Measurements from ENCODE around the gene SBF1. TPM values are rescaled to one million over a fixed set of nuclear protein-coding genes. Genes with fewer than 3 reads are reported as not detected.

Gene SBF1, protein sequence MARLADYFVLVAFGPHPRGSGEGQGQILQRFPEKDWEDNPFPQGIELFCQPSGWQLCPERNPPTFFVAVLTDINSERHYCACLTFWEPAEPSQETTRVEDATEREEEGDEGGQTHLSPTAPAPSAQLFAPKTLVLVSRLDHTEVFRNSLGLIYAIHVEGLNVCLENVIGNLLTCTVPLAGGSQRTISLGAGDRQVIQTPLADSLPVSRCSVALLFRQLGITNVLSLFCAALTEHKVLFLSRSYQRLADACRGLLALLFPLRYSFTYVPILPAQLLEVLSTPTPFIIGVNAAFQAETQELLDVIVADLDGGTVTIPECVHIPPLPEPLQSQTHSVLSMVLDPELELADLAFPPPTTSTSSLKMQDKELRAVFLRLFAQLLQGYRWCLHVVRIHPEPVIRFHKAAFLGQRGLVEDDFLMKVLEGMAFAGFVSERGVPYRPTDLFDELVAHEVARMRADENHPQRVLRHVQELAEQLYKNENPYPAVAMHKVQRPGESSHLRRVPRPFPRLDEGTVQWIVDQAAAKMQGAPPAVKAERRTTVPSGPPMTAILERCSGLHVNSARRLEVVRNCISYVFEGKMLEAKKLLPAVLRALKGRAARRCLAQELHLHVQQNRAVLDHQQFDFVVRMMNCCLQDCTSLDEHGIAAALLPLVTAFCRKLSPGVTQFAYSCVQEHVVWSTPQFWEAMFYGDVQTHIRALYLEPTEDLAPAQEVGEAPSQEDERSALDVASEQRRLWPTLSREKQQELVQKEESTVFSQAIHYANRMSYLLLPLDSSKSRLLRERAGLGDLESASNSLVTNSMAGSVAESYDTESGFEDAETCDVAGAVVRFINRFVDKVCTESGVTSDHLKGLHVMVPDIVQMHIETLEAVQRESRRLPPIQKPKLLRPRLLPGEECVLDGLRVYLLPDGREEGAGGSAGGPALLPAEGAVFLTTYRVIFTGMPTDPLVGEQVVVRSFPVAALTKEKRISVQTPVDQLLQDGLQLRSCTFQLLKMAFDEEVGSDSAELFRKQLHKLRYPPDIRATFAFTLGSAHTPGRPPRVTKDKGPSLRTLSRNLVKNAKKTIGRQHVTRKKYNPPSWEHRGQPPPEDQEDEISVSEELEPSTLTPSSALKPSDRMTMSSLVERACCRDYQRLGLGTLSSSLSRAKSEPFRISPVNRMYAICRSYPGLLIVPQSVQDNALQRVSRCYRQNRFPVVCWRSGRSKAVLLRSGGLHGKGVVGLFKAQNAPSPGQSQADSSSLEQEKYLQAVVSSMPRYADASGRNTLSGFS (N-terminal part only)
- total RNA-seq, result 100 to 1,000 TPM; 193 to 318 (median 308) TPM
- 85.2 TPM for total RNA-seq (2013)
- 262 to 853 (median 498) reads per million in 29 experiments for total RNA-seq

DNA sequence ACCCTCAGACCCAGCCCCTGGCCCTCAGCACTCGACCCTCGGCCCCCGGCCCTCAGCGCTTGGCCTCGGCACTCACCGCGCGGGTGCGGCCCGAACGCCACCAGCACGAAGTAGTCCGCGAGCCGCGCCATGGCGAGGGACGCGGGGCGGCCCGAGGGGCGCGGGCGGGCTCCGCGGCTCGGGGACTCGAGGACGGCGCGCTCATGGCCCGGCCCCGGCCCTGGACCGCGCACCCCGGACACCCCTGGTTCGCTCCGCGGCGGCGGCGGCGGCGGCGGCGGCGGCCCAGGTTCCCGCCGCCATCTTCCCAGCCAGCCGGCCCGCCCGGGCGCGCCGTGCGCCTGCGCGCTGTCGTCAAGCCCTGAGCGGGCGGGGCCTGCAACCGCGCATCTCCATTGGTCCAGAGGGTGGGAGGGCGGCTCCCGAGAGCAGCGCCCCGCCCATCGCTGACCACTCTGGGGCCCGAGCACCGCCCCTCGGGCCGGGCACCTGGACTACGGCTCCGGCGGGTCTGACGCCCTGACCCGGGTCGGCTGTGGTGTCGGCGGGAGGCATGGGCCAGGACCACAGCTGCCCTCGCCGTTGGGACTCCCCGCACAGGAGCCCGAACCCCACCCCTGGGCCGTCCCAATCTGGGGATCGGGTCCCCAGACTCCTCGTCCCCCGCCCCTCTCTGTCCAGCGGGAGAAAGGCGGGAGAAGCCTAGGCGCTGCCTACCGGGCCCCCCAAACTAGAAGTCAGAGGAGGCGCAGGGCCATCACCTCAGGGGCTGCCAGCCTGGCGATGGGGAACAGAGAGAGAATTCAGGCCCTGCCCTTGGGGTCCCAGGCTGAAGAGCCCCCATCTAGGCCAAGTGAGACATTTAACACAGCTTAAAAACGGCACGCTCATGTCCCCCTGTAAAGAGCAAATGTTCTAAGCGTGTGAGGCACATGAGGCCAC lies at the start of gene SBF1:
Gene SBF1, minus strand, starts transcription at position 326 of the 942 bp plus-strand sequence. Its CDS starts 195 bp downstream, at position 131.
- CTCF ChIA-PET, result no interaction called here
- 3% methylated on average over 97 of the region's 97 CpGs for WGBS (ENCODE audit: insufficient coverage)
- DNase-seq (peak; percentile 70 to 93 (median 81)), ATAC-seq (replicated peaks in 1 of 4) (peak; percentile 70 to 74 (median 72))
- peaks cover 0 to under 1% of the 10 kb centered on the region in 2 donors for H3K27me3 Mint-ChIP-seq
- H3K4me1 Mint-ChIP-seq, result peaks cover 46 to 51% (median 49%) of the 10 kb centered on the region in 3 donors
- POLR2A ChIA-PET, result no interaction called here
- H3K36me3 ChIP-seq (ENCODE audit: control insufficient read depth in 2 of 2, extremely low read depth in 1 of 2, insufficient read depth in 1 of 2, low read length in 1 of 2), result peaks cover 0 to 3% of the 10 kb centered on the region in 2 donors
- peaks cover 0 to 2% of the 10 kb centered on the region in 2 experiments for H3K27me3 ChIP-seq (replicated peaks in 1 of 2; ENCODE audit: control insufficient read depth in 2 of 2, extremely low read depth in 1 of 2, insufficient read depth in 2 of 2, low read length in 1 of 2)
- no peaks in the 10 kb centered on the region for H3K9me3 ChIP-seq
- H3K4me3 ChIP-seq (ENCODE audit: control insufficient read depth in 1 of 2, extremely low read depth in 1 of 2, low read length in 1 of 2), result peak within 1 kb of the TSS; percentile 72 to 78
- peak within 1 kb of the TSS; percentile 97 to 98 for H3K27ac Mint-ChIP-seq
- peaks cover 8% of the 10 kb centered on the region for H3K36me3 Mint-ChIP-seq
- H3K27ac ChIP-seq (ENCODE audit: low read length), result peak within 1 kb of the TSS; percentile 65
- H3K4me3 Mint-ChIP-seq, result peak within 1 kb of the TSS; percentile 91 to 93 (median 92)
- no peaks in the 10 kb centered on the region for H3K9me3 Mint-ChIP-seq
- H3K4me1 ChIP-seq (ENCODE audit: control insufficient read depth in 1 of 2, extremely low read depth in 1 of 2, insufficient read depth in 2 of 2, low read length in 2 of 2), result peaks cover 34 to 49% of the 10 kb centered on the region in 2 experiments

DNA sequence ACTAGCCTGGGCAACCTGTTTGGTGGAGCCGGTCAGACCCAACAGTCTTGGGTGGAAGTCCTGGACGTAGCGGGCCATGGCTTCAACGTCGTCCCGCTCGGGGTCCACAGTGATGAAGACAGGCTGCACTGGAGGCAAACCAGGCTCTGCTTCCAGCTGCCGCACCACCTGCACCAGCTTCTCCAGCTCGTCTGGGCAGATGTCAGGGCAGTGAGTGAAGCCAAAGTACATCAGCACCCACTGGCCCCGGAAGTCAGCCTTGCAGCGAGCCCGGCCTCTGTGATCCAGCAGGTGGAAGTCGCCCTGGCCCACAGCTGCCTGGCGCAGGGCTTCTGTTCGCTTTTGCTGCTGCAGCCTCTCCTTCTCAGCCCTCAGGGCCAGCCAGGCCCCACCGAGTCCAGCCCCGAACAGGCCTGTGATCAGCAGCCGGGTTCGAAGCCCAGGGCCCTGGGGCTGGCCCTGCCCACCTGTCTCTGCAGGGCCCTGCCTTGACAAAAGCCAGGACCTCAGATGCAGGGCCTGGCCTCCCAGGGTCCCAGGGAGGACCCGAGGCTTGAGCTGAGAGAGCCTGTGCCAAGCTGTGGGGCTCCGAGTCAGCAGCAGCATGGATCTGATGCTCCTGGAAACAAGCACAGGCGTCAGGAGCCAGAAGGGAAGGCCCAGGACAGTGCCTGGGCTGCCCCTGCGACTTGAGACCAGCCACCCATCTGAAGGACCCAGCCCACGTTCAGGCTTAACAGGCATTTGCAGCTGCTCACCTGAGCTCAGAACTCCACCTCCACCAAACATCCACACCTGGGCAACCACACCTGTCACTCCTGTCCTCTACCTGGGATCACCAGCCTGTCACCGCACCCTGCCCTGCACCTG lies 49.2 kb upstream of the SBF1 start:
- peaks cover 3% of the 10 kb centered on the region for H3K36me3 Mint-ChIP-seq
- no peaks in the 10 kb centered on the region for H3K27me3 ChIP-seq (replicated peaks in 1 of 2; ENCODE audit: control insufficient read depth in 2 of 2, extremely low read depth in 1 of 2, insufficient read depth in 2 of 2, low read length in 1 of 2)
- ATAC-seq (replicated peaks in 1 of 4) (no peak), DNase-seq (no peak)
- 91% methylated on average over 23 of the region's 25 CpGs for WGBS (ENCODE audit: insufficient coverage)
- H3K27me3 Mint-ChIP-seq, result no peaks in the 10 kb centered on the region
- ChIA-PET CTCF (interaction anchor here in 1 of 2 donors (2.3 to 2.4 kb wide), 2 partner anchors 15 to 16 kb away, joined by 62 to 70 read pairs; partner anchors contain the start of genes LMF2 and NCAPH2), POLR2A (no interaction called here)
- peak overlapping the region; percentile 74 to 89 for H3K27ac Mint-ChIP-seq
- H3K4me1 Mint-ChIP-seq, result peaks cover 28 to 32% (median 29%) of the 10 kb centered on the region in 3 donors
- no peaks in the 10 kb centered on the region for H3K9me3 ChIP-seq
- peak overlapping the region; percentile 83 to 87 (median 84) for H3K4me3 Mint-ChIP-seq
- no peaks in the 10 kb centered on the region for H3K9me3 Mint-ChIP-seq
- H3K36me3 ChIP-seq (ENCODE audit: control insufficient read depth in 2 of 2, extremely low read depth in 1 of 2, insufficient read depth in 1 of 2, low read length in 1 of 2), result peaks cover 25 to 39% of the 10 kb centered on the region in 2 donors
- H3K4me3 ChIP-seq (ENCODE audit: control insufficient read depth in 1 of 2, extremely low read depth in 1 of 2, low read length in 1 of 2), result peak overlapping the region; percentile 62 to 65
- peaks cover 6 to 40% of the 10 kb centered on the region in 2 experiments for H3K4me1 ChIP-seq (ENCODE audit: control insufficient read depth in 1 of 2, extremely low read depth in 1 of 2, insufficient read depth in 2 of 2, low read length in 2 of 2)
- no peak overlapping the region for H3K27ac ChIP-seq (ENCODE audit: low read length)

DNA sequence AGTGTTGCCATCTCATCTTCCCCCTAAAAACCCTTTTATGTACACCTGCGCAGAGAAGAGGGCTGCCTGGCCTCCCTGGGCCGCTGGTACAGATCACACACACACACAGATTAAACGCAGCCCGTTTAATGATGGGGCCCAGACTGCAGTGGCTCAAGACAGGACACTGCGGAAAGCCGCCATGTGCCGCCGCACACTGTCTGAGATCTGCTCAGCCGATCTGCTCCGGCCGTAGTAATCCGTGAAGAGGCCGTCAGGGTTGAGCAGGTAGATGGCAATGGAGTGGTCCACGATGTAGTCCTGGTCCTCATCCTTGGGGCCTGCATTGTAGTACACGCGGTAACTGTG lies 48.6 kb upstream of the SBF1 start:
- Histone ChIP-seq H3K4me3 (ENCODE audit: control insufficient read depth in 1 of 2, extremely low read depth in 1 of 2, low read length in 1 of 2) (no peak overlapping the region), H3K4me1 (ENCODE audit: control insufficient read depth in 1 of 2, extremely low read depth in 1 of 2, insufficient read depth in 2 of 2, low read length in 2 of 2) (peaks cover 6 to 34% of the 10 kb centered on the region in 2 experiments), H3K27ac (ENCODE audit: low read length) (no peak overlapping the region), H3K36me3 (ENCODE audit: control insufficient read depth in 2 of 2, extremely low read depth in 1 of 2, insufficient read depth in 1 of 2, low read length in 1 of 2) (peaks cover 31 to 45% of the 10 kb centered on the region in 2 donors), H3K9me3 (no peaks in the 10 kb centered on the region), H3K27me3 (replicated peaks in 1 of 2; ENCODE audit: control insufficient read depth in 2 of 2, extremely low read depth in 1 of 2, insufficient read depth in 2 of 2, low read length in 1 of 2) (no peaks in the 10 kb centered on the region)
- H3K4me1 Mint-ChIP-seq, result peaks cover 23 to 26% (median 26%) of the 10 kb centered on the region in 3 donors
- DNase-seq (no peak), ATAC-seq (replicated peaks in 1 of 4) (no peak)
- peaks cover 3% of the 10 kb centered on the region for H3K36me3 Mint-ChIP-seq
- no peaks in the 10 kb centered on the region for H3K27me3 Mint-ChIP-seq
- H3K27ac Mint-ChIP-seq, result no peak overlapping the region
- ChIA-PET POLR2A (no interaction called here), CTCF (no interaction called here)
- 96% methylated on average over 16 of the region's 16 CpGs for WGBS (ENCODE audit: insufficient coverage)
- H3K4me3 Mint-ChIP-seq, result peak overlapping the region in 2 of 3 donors; percentile 8 to 37
- H3K9me3 Mint-ChIP-seq, result no peaks in the 10 kb centered on the region

DNA sequence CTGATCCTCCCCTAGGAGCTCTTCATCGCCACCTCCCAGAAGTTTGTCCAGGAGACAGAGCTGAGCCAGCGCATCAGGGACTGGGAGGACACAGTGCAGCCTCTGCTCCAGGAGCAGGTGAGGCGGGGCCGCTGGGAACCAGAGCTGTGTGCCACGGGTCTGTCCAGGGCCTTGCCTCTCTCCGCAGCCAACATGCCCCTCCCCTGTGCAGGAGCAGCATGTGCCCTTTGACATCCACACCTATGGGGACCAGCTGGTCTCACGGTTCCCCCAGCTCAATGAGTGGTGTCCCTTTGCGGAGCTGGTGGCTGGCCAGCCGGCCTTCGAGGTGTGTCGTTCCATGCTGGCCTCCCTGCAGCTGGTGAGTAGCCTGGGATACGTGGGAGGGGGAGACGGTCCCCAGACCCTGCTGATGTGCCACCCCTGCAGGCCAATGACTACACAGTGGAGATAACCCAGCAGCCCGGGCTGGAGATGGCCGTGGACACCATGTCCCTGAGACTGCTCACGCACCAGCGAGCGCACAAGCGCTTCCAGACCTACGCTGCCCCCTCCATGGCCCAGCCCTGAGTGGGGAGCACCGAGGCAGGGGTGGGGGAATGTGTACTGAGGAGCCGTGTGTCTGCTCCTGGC lies 48.1 kb upstream of the SBF1 start:
- H3K36me3 Mint-ChIP-seq, result peaks cover 3% of the 10 kb centered on the region
- WGBS (ENCODE audit: insufficient coverage), result 92% methylated on average over 13 of the region's 22 CpGs
- DNase-seq, result no peak
- H3K27ac Mint-ChIP-seq, result peak overlapping the region in 1 of 2 donors; percentile 36
- no peaks in the 10 kb centered on the region for H3K9me3 Mint-ChIP-seq
- H3K4me1 Mint-ChIP-seq, result peaks cover 18 to 22% (median 21%) of the 10 kb centered on the region in 3 donors
- Histone ChIP-seq H3K9me3 (no peaks in the 10 kb centered on the region), H3K4me1 (ENCODE audit: control insufficient read depth in 1 of 2, extremely low read depth in 1 of 2, insufficient read depth in 2 of 2, low read length in 2 of 2) (peaks cover 6 to 29% of the 10 kb centered on the region in 2 experiments), H3K4me3 (ENCODE audit: control insufficient read depth in 1 of 2, extremely low read depth in 1 of 2, low read length in 1 of 2) (no peak overlapping the region), H3K27ac (ENCODE audit: low read length) (no peak overlapping the region), H3K36me3 (ENCODE audit: control insufficient read depth in 2 of 2, extremely low read depth in 1 of 2, insufficient read depth in 1 of 2, low read length in 1 of 2) (peaks cover 36 to 50% of the 10 kb centered on the region in 2 donors), H3K27me3 (replicated peaks in 1 of 2; ENCODE audit: control insufficient read depth in 2 of 2, extremely low read depth in 1 of 2, insufficient read depth in 2 of 2, low read length in 1 of 2) (no peaks in the 10 kb centered on the region)
- peak overlapping the region in 1 of 3 donors; percentile 37 for H3K4me3 Mint-ChIP-seq
- CTCF ChIA-PET, result interaction anchor here in 1 of 2 donors (1.0 kb wide), 1 partner anchor 53 kb away, joined by 3 read pairs; no protein-coding TSS in a partner anchor
- H3K27me3 Mint-ChIP-seq, result no peaks in the 10 kb centered on the region
- POLR2A ChIA-PET, result interaction anchor here in 1 of 2 donors (0.8 kb wide), 1 partner anchor 16 kb away, joined by 3 read pairs; no protein-coding TSS in a partner anchor
- ATAC-seq (replicated peaks in 1 of 4), result no peak
